ENCODE results near the gene TMTC1. TPM values are rescaled to one million over a fixed set of nuclear protein-coding genes. Genes with fewer than 3 reads are reported as not detected.

Gene TMTC1
- total RNA-seq, 1 donor from 2014 or later: 0.91 TPM

GRCh38 chr12:29781188-29781587 lies 2.6 kb downstream of the TMTC1 start:
- intact Hi-C loops (cut with micrococcal nuclease): no loop called here

GRCh38 chr12:29780084-29780483 lies 3.7 kb downstream of the TMTC1 start:
- intact Hi-C loops (cut with micrococcal nuclease): no loop called here

- intact Hi-C loops (cut with micrococcal nuclease): no loop called here
Measured at GRCh38 chr12:29778531-29778930, 5.2 kb downstream of the TMTC1 start.

- intact Hi-C loops (cut with micrococcal nuclease): no loop called here
Measured at GRCh38 chr12:29773076-29773475, 10.7 kb downstream of the TMTC1 start.

- intact Hi-C loops (cut with micrococcal nuclease): no loop called here
Measured at GRCh38 chr12:29771786-29772185, 12.0 kb downstream of the TMTC1 start.

- intact Hi-C loops (cut with micrococcal nuclease): no loop called here
Measured at GRCh38 chr12:29771165-29771564, 12.6 kb downstream of the TMTC1 start.

- intact Hi-C loops (cut with micrococcal nuclease): no loop called here
Measured at GRCh38 chr12:29769162-29769858, 14.4 kb downstream of the TMTC1 start.

- intact Hi-C loops (cut with micrococcal nuclease): no loop called here
Measured at GRCh38 chr12:29768372-29768771, 15.4 kb downstream of the TMTC1 start.

GRCh38 chr12:29763301-29763683 lies 20.4 kb downstream of the TMTC1 start:
- intact Hi-C loops (cut with micrococcal nuclease): no loop called here

GRCh38 chr12:29762637-29763300 lies 21.0 kb downstream of the TMTC1 start:
- intact Hi-C loops (cut with micrococcal nuclease): no loop called here

- intact Hi-C loops (cut with micrococcal nuclease): no loop called here
Measured at GRCh38 chr12:29759950-29760349, 23.8 kb downstream of the TMTC1 start.

GRCh38 chr12:29756741-29757390 lies 26.9 kb downstream of the TMTC1 start:
- intact Hi-C loops (cut with micrococcal nuclease): no loop called here

- intact Hi-C loops (cut with micrococcal nuclease): no loop called here
Measured at GRCh38 chr12:29754235-29755189, 29.2 kb downstream of the TMTC1 start.

GRCh38 chr12:29752121-29752520 lies 31.6 kb downstream of the TMTC1 start:
- intact Hi-C loops (cut with micrococcal nuclease): no loop called here

GRCh38 chr12:29751676-29752075 lies 32.1 kb downstream of the TMTC1 start:
- intact Hi-C loops (cut with micrococcal nuclease): no loop called here

- intact Hi-C loops (cut with micrococcal nuclease): no loop called here
Measured at GRCh38 chr12:29750928-29751220, 32.9 kb downstream of the TMTC1 start.

- intact Hi-C loops (cut with micrococcal nuclease): no loop called here
Measured at GRCh38 chr12:29750131-29750927, 33.4 kb downstream of the TMTC1 start.

GRCh38 chr12:29744365-29744764 lies 39.4 kb downstream of the TMTC1 start:
- intact Hi-C loops (cut with micrococcal nuclease): no loop called here

GRCh38 chr12:29743801-29744200 lies 39.9 kb downstream of the TMTC1 start:
- intact Hi-C loops (cut with micrococcal nuclease): no loop called here

- intact Hi-C loops (cut with micrococcal nuclease): no loop called here
Measured at GRCh38 chr12:29743077-29743476, 40.7 kb downstream of the TMTC1 start.

- intact Hi-C loops (cut with micrococcal nuclease): no loop called here
Measured at GRCh38 chr12:29742646-29743045, 41.1 kb downstream of the TMTC1 start.
